Activated CD4-positive, alpha-beta T cell treated with anti-CD3 and anti-CD28 coated beads, Interleukin-2, amount 50 U/mL, for 1 hour (primary cell): ENCODE measurements around the gene JAK3.

Experiments
- DNase-seq: peaks from one replicate; pipeline ENCODE4 v3.0.0-alpha.2; 2020

The JAK3 gene

DNA sequence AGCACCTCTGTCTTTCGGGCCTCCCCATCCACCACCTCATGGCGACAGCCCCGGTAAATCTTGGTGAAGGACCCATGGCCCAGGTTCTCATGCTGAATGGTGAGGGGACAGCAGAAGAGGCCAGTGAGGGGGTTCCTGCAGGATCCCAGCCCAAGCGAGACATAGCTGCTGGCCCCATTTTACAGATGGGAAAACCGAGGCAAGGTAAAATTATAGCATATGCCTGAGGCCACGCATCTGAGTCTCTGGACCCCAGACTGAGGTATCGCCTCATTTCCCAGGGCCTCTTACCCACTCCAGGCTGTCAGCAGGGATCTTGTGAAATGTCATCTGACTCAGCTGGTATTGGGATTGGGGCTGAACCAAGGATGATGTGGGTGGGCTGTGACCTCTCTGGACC, 9.8 kb downstream of the JAK3 start:
- DNase-seq = no peak

GRCh38 chr19:17836530-17836929, 11.3 kb downstream of the JAK3 start:
- no peak for DNase-seq

DNA sequence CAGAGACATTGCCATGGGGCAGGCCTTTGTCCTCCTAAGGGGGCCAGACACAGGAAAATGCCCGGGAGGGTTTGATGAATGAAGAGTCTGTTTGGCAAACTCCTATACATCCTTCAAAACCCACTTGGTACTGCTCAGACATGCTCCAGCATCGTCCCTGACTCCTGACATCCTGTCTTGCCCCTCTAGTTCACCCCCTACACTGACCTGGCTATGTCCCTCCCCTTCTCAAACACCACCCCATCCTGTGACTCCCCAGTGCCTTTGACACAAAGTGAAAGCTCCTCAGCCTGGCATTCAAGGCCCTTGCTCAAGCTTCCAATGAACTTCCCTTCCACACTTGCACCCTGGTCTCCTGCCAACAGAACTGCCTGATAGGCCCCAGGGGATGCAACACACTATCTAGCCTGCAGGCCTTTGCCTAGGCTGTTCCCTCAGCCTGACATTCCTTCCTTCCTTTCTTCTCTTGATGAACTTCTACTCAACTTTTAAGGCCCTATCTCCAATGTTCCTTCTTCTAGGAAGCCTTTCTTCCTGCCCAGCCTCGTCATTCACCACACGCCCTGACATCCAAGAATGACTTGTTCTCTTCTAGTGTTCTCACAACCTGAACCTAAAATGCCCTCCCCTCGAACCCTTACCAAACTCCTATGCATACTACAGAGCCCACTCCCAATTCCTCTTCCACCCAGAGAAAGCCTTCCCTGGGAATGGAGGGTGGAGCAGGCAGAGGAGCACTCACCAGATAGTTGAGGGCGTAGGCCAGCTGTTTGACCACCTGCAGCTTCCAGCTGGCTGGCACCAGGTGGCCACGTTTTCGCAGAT, 12.4 kb downstream of the JAK3 start:
- DNase-seq = no peak

- DNase-seq = no peak
Measured at GRCh38 chr19:17834350-17835181, 13.2 kb downstream of the JAK3 start.

GRCh38 chr19:17832443-17833208, 15.2 kb downstream of the JAK3 start:
- DNase-seq = no peak

- no peak for DNase-seq
Measured at GRCh38 chr19:17831419-17831888, 16.3 kb downstream of the JAK3 start.

DNA sequence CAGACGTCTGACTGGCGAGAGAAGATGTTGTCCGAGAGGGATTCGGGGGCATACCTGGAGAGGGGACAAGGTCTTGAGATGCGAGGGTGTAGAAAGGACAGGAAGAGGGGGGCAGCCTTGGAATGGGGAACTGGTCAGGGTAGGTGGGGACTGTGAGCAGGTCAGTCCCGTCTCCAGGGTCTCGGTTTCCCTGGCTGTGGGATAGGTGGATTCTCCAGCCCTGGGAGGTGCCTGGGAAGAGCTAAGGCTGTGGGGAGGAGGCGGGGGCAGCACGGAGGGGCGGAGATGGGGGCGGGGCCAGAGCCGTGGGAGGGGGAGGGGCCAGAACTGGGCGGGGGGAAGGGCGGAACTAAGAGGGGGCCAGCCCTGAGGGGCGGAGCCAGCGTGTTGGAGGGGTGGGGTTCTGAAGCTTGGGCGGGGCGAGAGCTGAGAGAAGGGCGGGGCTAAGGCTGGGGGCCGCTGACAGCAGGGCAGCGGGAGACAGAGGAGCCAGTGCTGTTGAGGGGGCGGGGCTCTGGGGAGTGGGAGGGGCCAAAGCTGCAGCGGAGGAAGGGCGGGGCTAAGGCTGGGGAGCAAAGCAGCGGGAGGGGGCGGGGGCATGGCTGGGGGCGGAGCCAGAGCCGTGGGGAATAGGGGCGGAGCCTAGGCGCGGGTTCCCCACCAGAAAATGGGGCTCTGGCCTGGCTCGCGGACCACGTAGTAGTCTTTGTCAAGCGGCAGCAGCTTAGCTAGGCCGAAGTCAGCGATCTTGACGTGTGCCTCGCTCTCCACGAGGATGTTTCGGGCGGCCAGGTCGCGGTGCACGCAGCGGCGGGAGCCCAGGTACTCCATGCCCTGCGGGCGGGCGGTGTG, 17.0 kb downstream of the JAK3 start:
- DNase-seq = peak; percentile 51

GRCh38 chr19:17829855-17830566, 17.8 kb downstream of the JAK3 start:
- no peak for DNase-seq

DNA sequence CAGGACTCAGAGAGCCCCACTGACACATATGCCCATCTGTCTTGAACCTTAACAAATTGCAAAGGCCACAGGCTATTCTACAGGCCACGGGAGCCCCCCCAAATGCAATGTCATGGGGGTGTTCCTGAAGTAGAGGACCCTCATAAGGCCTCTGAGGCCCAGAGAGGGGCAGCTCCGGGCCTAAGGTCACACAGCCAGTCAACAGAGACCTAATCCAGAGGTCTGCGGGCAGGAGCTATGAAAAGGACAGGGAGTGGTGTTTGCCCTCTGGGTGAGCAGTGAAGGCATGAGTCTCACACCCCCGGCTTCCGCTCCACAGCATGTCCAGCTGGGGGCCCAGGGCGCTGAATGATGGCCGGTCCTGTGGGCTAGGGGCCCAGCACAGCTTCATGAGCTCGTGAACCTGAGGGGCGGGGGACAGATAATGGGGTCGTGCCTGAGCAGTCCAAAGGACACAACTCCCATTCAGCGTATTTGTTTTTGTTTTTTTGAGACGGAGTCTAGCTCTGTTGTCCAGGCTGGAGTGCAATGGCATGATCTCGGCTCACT, 21.2 kb downstream of the JAK3 start:
- DNase-seq = no peak

GRCh38 chr19:17824339-17824738, 23.4 kb downstream of the JAK3 start:
- DNase-seq = no peak

- DNase-seq = no peak
Measured at GRCh38 chr19:17821190-17821589, 26.6 kb downstream of the JAK3 start, which contains the start of gene INSL3. Gene INSL3 (minus strand): TSS chr19:17821519. CDS start chr19:17821506, 13 bp downstream.

DNA sequence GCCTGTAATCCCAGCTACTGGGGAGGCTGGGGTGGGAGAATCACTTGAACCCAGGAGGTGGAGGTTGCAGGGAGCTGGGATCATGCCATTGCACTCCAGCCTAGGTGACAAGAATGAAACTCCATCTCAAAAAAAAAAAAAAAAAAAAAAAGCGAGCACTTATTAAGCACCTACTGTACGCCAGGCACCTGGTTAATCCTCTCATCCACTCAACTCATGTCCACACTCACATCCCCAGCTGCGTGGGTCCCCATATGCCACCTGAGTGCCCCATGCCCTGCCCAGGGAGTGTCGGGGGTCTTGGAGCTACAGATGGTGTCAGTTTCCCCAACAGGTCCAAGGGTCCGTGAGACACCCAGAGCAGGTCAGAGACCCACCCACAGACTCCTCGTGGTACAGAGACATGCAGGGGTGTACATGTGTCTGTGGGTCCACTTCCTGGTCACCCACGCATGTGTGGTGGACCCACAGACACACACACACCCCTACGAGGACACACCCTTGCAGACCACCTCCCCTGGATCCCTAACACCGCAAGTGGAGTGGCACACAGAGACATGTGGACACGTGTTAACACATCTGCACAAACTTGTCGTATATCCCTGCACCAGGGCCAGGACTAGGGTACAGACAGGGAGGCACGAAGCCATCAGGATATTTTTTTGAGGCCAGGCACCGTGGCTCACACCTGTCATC, 30.0 kb downstream of the JAK3 start:
- DNase-seq = no peak

DNA sequence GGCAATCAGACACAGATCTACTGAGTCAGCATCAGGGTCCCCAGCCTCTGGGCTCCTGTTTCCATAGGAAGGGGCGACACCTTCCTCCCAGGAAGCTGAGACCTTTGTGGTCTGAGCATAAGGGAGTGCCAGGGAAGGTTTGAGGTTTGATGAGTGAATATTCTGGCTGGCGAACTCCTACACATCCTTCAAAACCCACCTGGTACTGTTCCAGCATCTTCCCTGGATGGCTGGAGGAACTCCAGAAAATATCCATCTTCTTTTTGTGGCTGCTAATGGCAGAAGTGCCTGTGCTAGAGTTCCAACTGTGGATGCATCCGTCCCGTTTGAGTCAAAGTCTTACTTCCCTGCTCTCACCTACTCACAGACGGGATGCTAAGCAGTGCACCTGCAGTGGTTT, 35.7 kb downstream of the JAK3 start:
- no peak for DNase-seq

GRCh38 chr19:17811681-17812080, 36.1 kb downstream of the JAK3 start:
- DNase-seq = no peak

- no peak for DNase-seq
Measured at GRCh38 chr19:17811103-17811502, 36.7 kb downstream of the JAK3 start.

- DNase-seq = no peak
Measured at GRCh38 chr19:17807731-17808316, 40.0 kb downstream of the JAK3 start.

DNA sequence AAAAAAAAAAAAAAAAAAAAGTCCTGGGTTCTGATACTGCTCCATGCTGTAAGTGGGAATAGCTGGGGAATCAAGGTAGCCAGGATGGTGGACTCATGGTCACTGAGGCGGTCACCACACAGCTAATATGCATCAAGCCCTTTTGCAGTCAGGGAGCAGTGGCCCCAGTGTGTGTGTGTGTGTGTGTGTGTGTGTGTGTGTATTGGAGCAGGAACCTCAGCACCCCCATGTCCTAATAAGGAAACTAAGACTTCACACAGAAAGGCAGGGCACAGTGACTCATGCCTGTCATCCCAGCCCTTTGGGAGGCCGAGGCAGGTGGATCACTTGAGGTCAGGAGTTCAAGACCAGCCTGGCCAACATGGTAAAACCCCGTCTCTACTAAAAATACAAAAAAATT, 40.8 kb downstream of the JAK3 start:
- no peak for DNase-seq

DNA sequence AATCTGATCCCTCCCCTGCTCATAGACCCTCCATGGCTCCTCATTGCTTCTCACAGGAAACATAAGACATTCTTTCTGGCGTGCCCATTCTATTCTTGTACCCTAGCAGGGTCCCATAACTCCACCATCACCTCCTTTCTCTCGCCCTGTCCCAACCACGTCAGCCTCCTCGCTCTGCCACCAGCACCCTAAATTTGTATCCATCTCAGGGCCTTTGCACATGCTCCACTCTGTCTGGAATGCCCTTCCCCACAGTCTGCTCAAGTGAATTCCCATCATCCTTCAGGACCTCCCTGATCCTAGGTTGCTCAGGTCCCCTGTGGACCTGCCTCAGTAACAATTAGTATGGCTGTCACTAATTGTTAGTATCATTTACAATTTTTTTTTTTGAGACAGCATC, 42.4 kb downstream of the JAK3 start:
- no peak for DNase-seq

DNA sequence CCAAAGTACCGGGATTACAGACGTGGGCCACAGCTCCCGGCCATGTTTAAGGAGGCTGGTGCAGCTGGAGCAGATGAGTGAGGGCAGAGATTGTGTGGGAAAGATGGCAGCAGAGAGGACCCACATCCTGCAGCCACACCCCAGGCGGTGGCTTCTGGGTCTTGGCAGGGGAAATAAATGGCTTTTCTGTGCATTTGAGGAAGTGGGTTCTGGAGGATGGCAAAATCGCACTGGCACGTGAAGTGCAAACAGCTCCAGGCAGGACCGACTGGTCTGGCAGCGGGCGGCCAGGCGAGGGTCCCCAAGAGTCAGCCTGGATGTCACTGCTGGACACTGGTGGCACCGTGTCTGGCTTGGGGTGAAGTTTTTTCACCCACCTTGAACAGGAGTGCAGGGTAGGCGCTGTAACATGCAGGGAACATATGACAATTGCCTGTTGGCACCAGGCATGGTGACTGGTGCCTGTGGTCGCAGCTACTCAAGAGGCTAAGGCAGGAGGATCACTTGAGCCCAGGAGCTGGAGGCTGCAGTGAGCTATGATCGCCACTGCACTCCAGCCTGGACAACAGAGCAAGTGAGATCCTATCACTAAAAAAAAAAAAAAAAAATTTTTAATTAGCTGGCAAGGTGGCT, 44.4 kb downstream of the JAK3 start:
- DNase-seq = no peak
